Prostate gland (tissue), 2 donors: ENCODE data around the gene FBXO45. TPM values are rescaled to one million over a fixed set of nuclear protein-coding genes. Genes with fewer than 3 reads are reported as not detected.
A peak's percentile ranks its signal among the peaks of the same experiment; 100 is the strongest.
"Not testable (repeated sequence)": the region's sequence is repeated elsewhere in the genome, so short reads cannot be mapped to it uniquely, and the experiment has no call there.

Source experiments
- DNase-seq: peaks from one replicate; pipeline ENCODE4 v3.0.0-alpha.2; 2019; ENCODE audit warnings: low spot score
- H3K27ac ChIP-seq, 2 donors: fragments of 200-600 bp; sonication (generic); 2 replicates each; pipeline ENCODE4 v1.5.1; 2017 to 2019
- H3K27me3 ChIP-seq: fragments of 200-600 bp; sonication (generic); replicated peaks from 2 replicates; pipeline ENCODE4 v1.5.1; 2019; ENCODE audit not compliant: insufficient read depth
- H3K36me3 ChIP-seq, 2 donors: fragments of 200-600 bp; sonication (generic); 1 replicate in 1 of 2; 2 replicates in 1 of 2; pipeline versions ENCODE4 v1.5.1 to v1.8.1; 2017 to 2019
- H3K4me1 ChIP-seq: fragments of 200-600 bp; sonication (generic); replicated peaks from 2 replicates; pipeline ENCODE4 v1.5.1; 2019
- H3K4me3 ChIP-seq, 2 donors: fragments of 200-600 bp; sonication (generic); 2 replicates each; pipeline ENCODE4 v1.5.1; 2017 to 2019
- H3K9me3 ChIP-seq: fragments of 200-600 bp; sonication (generic); 2 replicates; pipeline ENCODE4 v1.5.1; 2017
- CTCF ChIP-seq, 4 experiments: fragments of 200-600 bp in 2 of 4; fragments of 450-650 bp in 2 of 4; sonication (generic) in 2 of 4; IDR thresholded peaks; 1 replicate in 3 of 4; 2 replicates in 1 of 4; pipeline ENCODE4 v1.5.1; 2016 to 2019; ENCODE audit warnings: antibody characterized with exemption in 4 of 4, mild to moderate bottlenecking in 2 of 4, moderate library complexity in 2 of 4
- POLR2A ChIP-seq: fragments of 450-650 bp; IDR thresholded peaks from one replicate; pipeline ENCODE4 v1.6.1; 2016; ENCODE audit warnings: antibody characterized with exemption, mild to moderate bottlenecking
- POLR2AphosphoS5 ChIP-seq: sonication (generic); formaldehyde crosslinking; IDR thresholded peaks from one replicate; pipeline ENCODE4 v1.6.1; 2017; ENCODE audit warnings: antibody characterized with exemption
- WGBS: methylation state at CpG from one replicate; pipeline ENCODE4 v1.1.5; 2018; 5-methylcytosine and 5-hydroxymethylcytosine counted together
- intact Hi-C: fragments of 100-400 bp; cut with DNase I; formaldehyde crosslinking; loops from one replicate; pipeline ENCODE4 v1.14.2; 2022
- total RNA-seq, 2 donors: library from RNA; depleted of rRNA; stranded (reverse); fragments of >200 nt; gene quantifications; one replicate each; pipeline ENCODE4 v1.1.0, GENCODE V29; 2016

FBXO45 gene
- total RNA-seq, 2 donors from 2014 or later, result 5.7 to 6.1 TPM

GRCh38 chr3:196558476-196558875, 10.0 kb upstream of the FBXO45 start:
- no peak for DNase-seq
- TF ChIP-seq POLR2A (no peak), POLR2AphosphoS5 (no peak), CTCF (IDR thresholded peaks at IDR 0.05) (no peak)
- intact Hi-C loops, result no loop called here
- Histone ChIP-seq H3K27ac (no peak overlapping the region), H3K4me1 (no peaks in the 10 kb centered on the region), H3K36me3 (no peaks in the 10 kb centered on the region), H3K27me3 (no peaks in the 10 kb centered on the region), H3K4me3 (no peak overlapping the region), H3K9me3 (no peaks in the 10 kb centered on the region)

GRCh38 chr3:196559826-196560225, 8.6 kb upstream of the FBXO45 start:
- H3K4me1 ChIP-seq, result no peaks in the 10 kb centered on the region
- H3K27ac ChIP-seq, result no peak overlapping the region
- no peaks in the 10 kb centered on the region for H3K27me3 ChIP-seq
- 65% methylated on average over 3 of the region's 3 CpGs for WGBS
- no peaks in the 10 kb centered on the region for H3K9me3 ChIP-seq
- H3K36me3 ChIP-seq, result no peaks in the 10 kb centered on the region
- H3K4me3 ChIP-seq, result no peak overlapping the region
- TF ChIP-seq POLR2AphosphoS5 (no peak), CTCF (IDR thresholded peaks at IDR 0.05) (no peak), POLR2A (no peak)
- intact Hi-C loops, result no loop called here
- no peak for DNase-seq

- Histone ChIP-seq H3K9me3 (no peaks in the 10 kb centered on the region), H3K4me1 (peaks cover 5% of the 10 kb centered on the region), H3K27me3 (no peaks in the 10 kb centered on the region), H3K36me3 (no peaks in the 10 kb centered on the region), H3K27ac (no peak overlapping the region), H3K4me3 (no peak overlapping the region)
- 90% methylated on average over 9 of the region's 9 CpGs for WGBS
- no peak for DNase-seq
- TF ChIP-seq POLR2A (no peak), POLR2AphosphoS5 (no peak), CTCF (IDR thresholded peaks at IDR 0.05) (no peak)
- intact Hi-C loops, result no loop called here
Observed at GRCh38 chr3:196563721-196564225, 4.7 kb upstream of the FBXO45 start.

GRCh38 chr3:196569003-196569516, 600 bp downstream of the FBXO45 start:
- DNase-seq, result peak; percentile 43
- Histone ChIP-seq H3K27me3 (no peaks in the 10 kb centered on the region), H3K9me3 (no peaks in the 10 kb centered on the region), H3K27ac (peak overlapping the region; percentile 65 to 74), H3K4me1 (peaks cover 5% of the 10 kb centered on the region), H3K4me3 (peak overlapping the region; percentile 66 to 69), H3K36me3 (no peaks in the 10 kb centered on the region)
- TF ChIP-seq POLR2A (no peak), CTCF (IDR thresholded peaks at IDR 0.05) (no peak), POLR2AphosphoS5 (no peak)
- intact Hi-C loops, result no loop called here
- under 1% methylated on average over 20 of the region's 44 CpGs for WGBS

GRCh38 chr3:196570332-196570731, 1.9 kb downstream of the FBXO45 start:
- DNase-seq, H3K4me1 ChIP-seq, H3K27me3 ChIP-seq, H3K27ac ChIP-seq, H3K4me3 ChIP-seq, intact Hi-C loops, H3K36me3 ChIP-seq, H3K9me3 ChIP-seq: not testable (repeated sequence)
- 75% methylated on average over 13 of the region's 13 CpGs for WGBS
